HepG2 (cell line): ENCODE data around the gene MACROD2. TPM values are rescaled to one million over a fixed set of nuclear protein-coding genes. Genes with fewer than 3 reads are reported as not detected.

Experiments used
- ATAC-seq: fragments of 200-7000 bp; cut with Tn5 transposase; 3 replicates; pipeline ENCODE4 v1.9.1; 2020; ENCODE audit warnings: mild to moderate bottlenecking, moderate library complexity
- BruUV-seq: library from RNA; stranded (reverse); fragments of 400-500 nt; replicated peaks from 2 replicates; lab custom pipeline; 2021; lab: Mats Ljungman, UMichigan
- CTCF ChIA-PET: fragments of 300-600 bp; formaldehyde crosslinking; extraction: SDS; loops from one replicate; lab custom pipeline; 2021; ENCODE audit warnings: low total read pairs, inconsistent platforms, low intra/inter-chr PET ratio; lab: Yijun Ruan, JAX
- POLR2A ChIA-PET: fragments of 350-600 bp; sonication (Branson Sonifier 250); formaldehyde crosslinking; loops from one replicate; lab custom pipeline; 2020; ENCODE audit warnings: antibody characterized with exemption, inconsistent platforms; lab: Yijun Ruan, JAX
- DNase-seq: peaks from one replicate; pipeline ENCODE4 v3.0.0-alpha.2; 2015; ENCODE audit warnings: low spot score
- FAIRE-seq: peaks from 3 replicates; lab custom pipeline; 2011; peaks lifted over from hg19 to GRCh38; lab: Jason Lieb, UNC
- H2AFZ ChIP-seq: one replicate; pipeline ENCODE4 v1.6.1; 2011; ENCODE audit warnings: low read length, inconsistent platforms
- H3K27ac ChIP-seq: fragments of 300-600 bp; 3 replicates; pipeline ENCODE4 v1.8.0; 2011; ENCODE audit warnings: mixed run types, mild to moderate bottlenecking, mixed read lengths, low read length, inconsistent platforms; ENCODE audit not compliant: insufficient read depth; ENCODE audit errors: extremely low read length
- H3K27me3 ChIP-seq, 2 experiments: fragments of 200-600 bp in 1 of 2; 2 replicates in 1 of 2; 3 replicates in 1 of 2; pipeline versions ENCODE4 v1.6.0 to v1.8.0; 2011; ENCODE audit warnings: low read length in 2 of 2, mild to moderate bottlenecking in 2 of 2, moderate library complexity in 2 of 2, inconsistent platforms in 1 of 2; ENCODE audit not compliant: insufficient read depth in 2 of 2, control insufficient read depth in 1 of 2
- H3K36me3 ChIP-seq, 2 experiments: fragments of 200-600 bp in 1 of 2; replicated peaks in 1 of 2; 2 replicates in 1 of 2; 3 replicates in 1 of 2; pipeline versions ENCODE4 v1.5.1 to v1.8.0; 2011; ENCODE audit warnings: low read length in 2 of 2, inconsistent platforms in 1 of 2; ENCODE audit not compliant: insufficient read depth in 2 of 2, control insufficient read depth in 1 of 2
- H3K4me1 ChIP-seq: 2 replicates; pipeline ENCODE4 v1.5.1; 2012; ENCODE audit warnings: low read length, inconsistent platforms; ENCODE audit not compliant: insufficient read depth
- H3K4me2 ChIP-seq: 2 replicates; pipeline ENCODE4 v1.6.0; 2011; ENCODE audit warnings: low read depth, low read length, inconsistent platforms
- H3K4me3 ChIP-seq, 3 experiments: fragments of 200-600 bp in 1 of 3; sonication (generic), shearing (Covaris generic) in 1 of 3; replicated peaks in 1 of 3; 2 replicates each; pipeline ENCODE4 v1.5.1; 2011 to 2016; ENCODE audit warnings: low read length in 3 of 3, inconsistent platforms in 2 of 3, low read depth in 2 of 3, mild to moderate bottlenecking in 2 of 3, control low read depth in 1 of 3, mixed read lengths in 1 of 3; ENCODE audit not compliant: insufficient read depth in 1 of 3
- H3K79me2 ChIP-seq: one replicate; pipeline ENCODE4 v1.6.1; 2011; ENCODE audit warnings: low read length, inconsistent platforms; ENCODE audit not compliant: insufficient read depth
- H3K9ac ChIP-seq: 2 replicates; pipeline ENCODE4 v1.6.0; 2011; ENCODE audit warnings: mild to moderate bottlenecking, low read depth, low read length, inconsistent platforms; ENCODE audit not compliant: insufficient read depth
- H3K9me3 ChIP-seq: 2 replicates; pipeline ENCODE4 v1.5.1; 2012; ENCODE audit warnings: mild to moderate bottlenecking, low read length
- H4K20me1 ChIP-seq: 2 replicates; pipeline ENCODE4 v1.6.0; 2011; ENCODE audit warnings: inconsistent platforms, mild to moderate bottlenecking, low read length, moderate library complexity; ENCODE audit not compliant: insufficient read depth
- AGO2 ChIP-seq: fragments of 200-400 bp; formaldehyde crosslinking; optimal IDR thresholded peaks from 2 replicates; pipeline ENCODE3; 2017; ENCODE audit warnings: mild to moderate bottlenecking, low read depth, low read length, moderate library complexity
- GATA4 ChIP-seq: sonication (generic); IDR thresholded peaks from 2 replicates; pipeline ENCODE4 v1.6.1; 2016; ENCODE audit warnings: antibody characterized with exemption, low read depth, borderline replicate concordance
- LCORL ChIP-seq, 2 experiments: fragments of 450-650 bp in 1 of 2; sonication (generic) in 1 of 2; formaldehyde crosslinking in 1 of 2; IDR thresholded peaks; 2 replicates each; pipeline versions ENCODE4 v1.5.0 to v1.6.1; 2017 to 2020; ENCODE audit warnings: antibody characterized with exemption in 1 of 2, missing genetic modification reagents in 1 of 2
- NFE2L2 ChIP-seq: fragments of 150-350 bp; IDR thresholded peaks from 2 replicates; pipeline ENCODE4 v1.6.1; 2014; ENCODE audit warnings: low read length
- NR2C2 ChIP-seq: sonication (generic); formaldehyde crosslinking; IDR thresholded peaks from 2 replicates; pipeline ENCODE4 v1.4.0; 2020; ENCODE audit warnings: missing genetic modification reagents, mild to moderate bottlenecking, moderate library complexity, borderline replicate concordance
- SMC3 ChIP-seq: IDR thresholded peaks from 2 replicates; pipeline ENCODE4 v1.6.1; 2011; ENCODE audit warnings: low read length, improper control_type of control experiment
- SP140L ChIP-seq: sonication (generic); formaldehyde crosslinking; IDR thresholded peaks from 2 replicates; pipeline ENCODE4 v1.4.0; 2020; ENCODE audit warnings: missing genetic modification reagents, borderline replicate concordance
- ZFP36L1 ChIP-seq: sonication (generic); formaldehyde crosslinking; IDR thresholded peaks from 2 replicates; pipeline ENCODE4 v1.8.0; 2022; ENCODE audit warnings: mild to moderate bottlenecking, missing genetic modification reagents, moderate library complexity
- ZNF547 ChIP-seq: sonication (generic); formaldehyde crosslinking; IDR thresholded peaks from 2 replicates; pipeline ENCODE4 v1.5.1; 2020; ENCODE audit warnings: mild to moderate bottlenecking, missing genetic modification reagents
- ZNF678 ChIP-seq: sonication (generic); formaldehyde crosslinking; IDR thresholded peaks from 2 replicates; pipeline ENCODE4 v1.4.0; 2020; ENCODE audit warnings: mild to moderate bottlenecking, missing genetic modification reagents
- ZNF746 ChIP-seq: sonication (generic); formaldehyde crosslinking; IDR thresholded peaks from 2 replicates; pipeline ENCODE4 v1.8.0; 2022; ENCODE audit warnings: mild to moderate bottlenecking, missing genetic modification reagents
- ZNF766 ChIP-seq: sonication (generic); formaldehyde crosslinking; IDR thresholded peaks from 2 replicates; pipeline ENCODE4 v1.5.0; 2020; ENCODE audit warnings: missing genetic modification reagents, borderline replicate concordance
- ZSCAN9 ChIP-seq: IDR thresholded peaks from 2 replicates; pipeline ENCODE4 v1.6.1; 2016; ENCODE audit warnings: borderline replicate concordance
- WGBS: methylation state at CpG from one replicate; pipeline ENCODE4 v1.1.6; 2017; ENCODE audit warnings: low lambda C conversion rate; 5-methylcytosine and 5-hydroxymethylcytosine counted together
- in situ Hi-C: cut with HindIII; loops from 2 replicates; pipeline ENCODE4 v1.10.0; 2017; ENCODE audit warnings: low pct_unique_long_range_greater_than_20kb; ENCODE audit not compliant: extremely low pct_ligation_motif_present
- intact Hi-C: fragments of 100-400 bp; cut with micrococcal nuclease; formaldehyde crosslinking; loops from one replicate; pipeline ENCODE4 v1.10.0; 2022; ENCODE audit not compliant: unreplicated experiment
- polyA plus RNA-seq, 8 experiments: library from polyadenylated mRNA; depleted of rRNA in 3 of 8; stranded (reverse) in 7 of 8; unstranded in 1 of 8; fragments of >200 nt; fragmentation: Illumina TruSeq in 4 of 8; extraction: Trizol in 4 of 8; gene quantifications; 2 replicates each; pipeline versions ENCODE4 v1.2.1 to v1.2.3, GENCODE V29; 2011 to 2016; ENCODE audit warnings: low read depth in 4 of 8, missing spikeins in 1 of 8, mixed read lengths in 1 of 8; ENCODE audit not compliant: insufficient read depth in 1 of 8
- total RNA-seq, 5 experiments: library from RNA; depleted of rRNA; stranded (reverse); fragments of >200 nt; fragmentation: Illumina TruSeq; extraction: Trizol; gene quantifications; 2 replicates each; pipeline ENCODE4 v1.2.3, GENCODE V29; 2016; ENCODE audit warnings: low read depth in 1 of 5
- TF ChIP-seq, protein P1 (sequence below): sonication (generic); formaldehyde crosslinking; IDR thresholded peaks from 2 replicates; pipeline ENCODE4 v1.4.0; 2020; ENCODE audit warnings: mild to moderate bottlenecking, missing genetic modification reagents

The MACROD2 gene
- total and polyA plus RNA-seq, 2 of the 13 experiments (the other 11 are each of a cell fraction or from before 2014, with no cell fraction given): 0.13 to 0.51 TPM

DNA sequence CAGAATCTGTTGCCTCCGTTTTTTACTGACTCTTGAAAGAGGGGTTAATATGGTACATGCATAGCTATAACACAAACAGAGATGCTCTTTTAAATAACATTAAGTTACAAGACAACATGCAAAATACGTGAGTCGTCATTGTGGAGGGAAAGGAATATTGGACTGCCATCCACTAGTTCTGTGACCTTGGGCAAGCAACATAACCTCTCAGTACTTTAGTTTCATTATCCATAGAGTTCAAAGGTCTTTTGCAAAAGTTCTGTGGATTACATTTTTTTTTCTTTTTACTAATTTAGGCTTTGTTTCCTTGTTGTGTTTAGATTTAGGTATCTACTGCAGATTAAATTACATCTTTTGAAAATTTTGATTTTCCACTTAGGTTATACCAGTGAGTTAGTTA lies 70.5 kb downstream of the MACROD2 start (continued):
- TF ChIP-seq LCORL (IDR thresholded peaks at IDR 0.05) (no peak), LCORL (CRISPR knock-in tag; IDR thresholded peaks at IDR 0.05) (no peak), ZNF547 (CRISPR knock-in tag) (no peak), ZNF766 (CRISPR knock-in tag) (no peak)
- TF ChIP-seq, all 625 proteins: peak for 6

DNA sequence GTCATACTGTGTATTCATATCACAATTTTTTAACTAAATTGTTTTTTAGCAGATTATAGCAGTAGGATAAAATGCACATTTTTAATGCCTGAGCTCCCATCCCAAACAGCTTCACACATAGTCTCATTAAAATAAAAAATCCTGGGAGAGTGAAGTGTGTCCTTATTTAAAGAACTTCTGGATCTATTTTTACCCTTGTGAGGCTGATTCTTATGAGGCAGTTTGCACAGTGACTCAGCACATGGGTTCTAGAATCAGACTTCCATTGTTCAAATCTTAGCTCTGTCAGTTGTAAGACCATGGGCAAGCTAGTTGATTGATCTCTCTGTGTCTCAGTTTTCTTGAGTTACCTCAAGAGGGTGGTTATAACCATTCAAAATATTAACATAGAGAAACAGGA lies 72.3 kb downstream of the MACROD2 start:
- ATAC-seq (no peak), DNase-seq (no peak), FAIRE-seq (no peak)
- peaks cover 9% of the 10 kb centered on the region for H3K4me1 ChIP-seq
- no peaks in the 10 kb centered on the region for H3K9me3 ChIP-seq
- no peaks in the 10 kb centered on the region for H4K20me1 ChIP-seq
- CTCF ChIA-PET: no interaction called here
- intact Hi-C loops (no loop called here), in situ Hi-C loops (no loop called here)
- H2AFZ ChIP-seq: no peak overlapping the region
- BruUV-seq: no TSS peak
- POLR2A ChIA-PET: no interaction called here
- no peak overlapping the region for H3K27ac ChIP-seq
- no peak overlapping the region for H3K4me3 ChIP-seq
- no peaks in the 10 kb centered on the region for H3K27me3 ChIP-seq
- TF ChIP-seq NFE2L2 (peak; percentile 68), GATA4 (no peak)
- H3K9ac ChIP-seq: no peak overlapping the region
- no peaks in the 10 kb centered on the region for H3K36me3 ChIP-seq
- no peaks in the 10 kb centered on the region for H3K79me2 ChIP-seq
- H3K4me2 ChIP-seq: no peak overlapping the region

DNA sequence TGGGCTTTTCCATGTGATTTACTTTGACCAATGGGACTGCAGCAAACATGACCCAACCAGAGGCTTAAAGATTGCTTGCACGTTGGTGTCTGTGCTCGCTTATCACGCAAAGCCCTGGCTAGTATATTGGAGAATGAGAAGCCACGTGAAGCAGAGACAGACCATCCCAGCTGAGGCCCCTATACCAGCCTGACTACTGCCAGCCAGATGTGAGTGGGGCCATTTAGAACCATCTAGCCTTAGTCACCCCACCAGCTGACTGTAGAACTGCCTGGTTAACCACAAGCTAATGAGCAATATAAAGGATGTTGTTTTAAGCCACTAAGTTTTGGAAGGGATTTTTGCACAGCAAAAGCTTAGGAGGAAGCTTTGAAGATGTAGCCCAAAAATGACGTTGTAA lies 74.5 kb downstream of the MACROD2 start:
- no peak for DNase-seq
- TF ChIP-seq ZNF678 (CRISPR knock-in tag) (no peak), SP140L (no peak), NR2C2 (CRISPR knock-in tag) (no peak), ZFP36L1 (no peak), ZSCAN9 (CRISPR knock-in tag) (no peak), GATA4 (no peak), ZNF746 (CRISPR knock-in tag) (no peak), SMC3 (no peak), AGO2 (no peak)
- TF ChIP-seq, protein P1, sequence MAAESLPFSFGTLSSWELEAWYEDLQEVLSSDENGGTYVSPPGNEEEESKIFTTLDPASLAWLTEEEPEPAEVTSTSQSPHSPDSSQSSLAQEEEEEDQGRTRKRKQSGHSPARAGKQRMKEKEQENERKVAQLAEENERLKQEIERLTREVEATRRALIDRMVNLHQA (CRISPR knock-in tag): no peak
- no TSS peak for BruUV-seq
- Histone ChIP-seq H3K9ac (no peak overlapping the region), H4K20me1 (no peaks in the 10 kb centered on the region), H3K9me3 (no peaks in the 10 kb centered on the region), H3K27ac (no peak overlapping the region), H3K27me3 (no peaks in the 10 kb centered on the region), H3K4me3 (no peak overlapping the region), H3K4me2 (no peak overlapping the region), H3K79me2 (no peaks in the 10 kb centered on the region), H2AFZ (no peak overlapping the region), H3K4me1 (peaks cover 9% of the 10 kb centered on the region), H3K36me3 (no peaks in the 10 kb centered on the region)
- POLR2A ChIA-PET: no interaction called here
- no peak; the same call in 2 of the 3 replicates for ATAC-seq
- 23% methylated on average over 5 of the region's 5 CpGs for WGBS
- no peak for FAIRE-seq
- intact Hi-C loops (no loop called here), in situ Hi-C loops (no loop called here)
- CTCF ChIA-PET: no interaction called here
